ENCODE results near the gene FNDC3A.
"Not testable (repeated sequence)": the region's sequence is repeated elsewhere in the genome, so short reads cannot be mapped to it uniquely, and the experiment has no call there.

FNDC3A gene

GRCh38 chr13:48975101-48975855 lies 434 bp upstream of the FNDC3A start:
- peak; percentile 5 to 13 for DNase-seq (ENCODE audit: low read depth in 2 of 2, low spot score in 1 of 2)

- DNase-seq (ENCODE audit: low read depth in 2 of 2, low spot score in 1 of 2): no peak
These were observed 1.0 kb downstream of the FNDC3A start for GRCh38 chr13:48976576-48977285.

- no peak for DNase-seq (ENCODE audit: low read depth in 2 of 2, low spot score in 1 of 2)
These were observed 1.5 kb downstream of the FNDC3A start for GRCh38 chr13:48977286-48977625.

- no peak for DNase-seq (ENCODE audit: low read depth in 2 of 2, low spot score in 1 of 2)
These were observed 2.3 kb downstream of the FNDC3A start for GRCh38 chr13:48977973-48978372.

GRCh38 chr13:48978942-48979601 lies 3.4 kb downstream of the FNDC3A start:
- no peak for DNase-seq (ENCODE audit: low read depth in 2 of 2, low spot score in 1 of 2)

GRCh38 chr13:48979892-48980291 lies 4.2 kb downstream of the FNDC3A start:
- no peak for DNase-seq (ENCODE audit: low read depth in 2 of 2, low spot score in 1 of 2)

GRCh38 chr13:48983331-48983730 lies 7.6 kb downstream of the FNDC3A start:
- no peak for DNase-seq (ENCODE audit: low read depth in 2 of 2, low spot score in 1 of 2)

GRCh38 chr13:48985756-48986155 lies 10.0 kb downstream of the FNDC3A start:
- no peak for DNase-seq (ENCODE audit: low read depth in 2 of 2, low spot score in 1 of 2)

GRCh38 chr13:48990900-48991299 lies 15.2 kb downstream of the FNDC3A start:
- no peak for DNase-seq (ENCODE audit: low read depth in 2 of 2, low spot score in 1 of 2)

GRCh38 chr13:48993150-48993549 lies 17.4 kb downstream of the FNDC3A start:
- DNase-seq (ENCODE audit: low read depth in 2 of 2, low spot score in 1 of 2): no peak

- DNase-seq (ENCODE audit: low read depth in 2 of 2, low spot score in 1 of 2): no peak
These were observed 19.0 kb downstream of the FNDC3A start for GRCh38 chr13:48994706-48995105.

GRCh38 chr13:48998641-48999292 lies 23.1 kb downstream of the FNDC3A start:
- DNase-seq (ENCODE audit: low read depth in 2 of 2, low spot score in 1 of 2): no peak

- no peak for DNase-seq (ENCODE audit: low read depth in 2 of 2, low spot score in 1 of 2)
These were observed 24.5 kb downstream of the FNDC3A start for GRCh38 chr13:49000247-49000646.

- DNase-seq (ENCODE audit: low read depth in 2 of 2, low spot score in 1 of 2): not testable (repeated sequence)
These were observed 43.4 kb downstream of the FNDC3A start for GRCh38 chr13:49018986-49019635.

- DNase-seq (ENCODE audit: low read depth in 2 of 2, low spot score in 1 of 2): no peak
These were observed 44.6 kb downstream of the FNDC3A start for GRCh38 chr13:49020328-49020727.

- DNase-seq (ENCODE audit: low read depth in 2 of 2, low spot score in 1 of 2): no peak
These were observed 45.3 kb downstream of the FNDC3A start for GRCh38 chr13:49020940-49021553.

- DNase-seq (ENCODE audit: low read depth in 2 of 2, low spot score in 1 of 2): no peak
These were observed 46.2 kb downstream of the FNDC3A start for GRCh38 chr13:49021953-49022352.

- DNase-seq (ENCODE audit: low read depth in 2 of 2, low spot score in 1 of 2): no peak
These were observed 46.9 kb downstream of the FNDC3A start for GRCh38 chr13:49022472-49023144.

- DNase-seq (ENCODE audit: low read depth in 2 of 2, low spot score in 1 of 2): no peak
These were observed 47.7 kb downstream of the FNDC3A start for GRCh38 chr13:49023431-49023830.

- DNase-seq (ENCODE audit: low read depth in 2 of 2, low spot score in 1 of 2): no peak
These were observed 51.1 kb downstream of the FNDC3A start for GRCh38 chr13:49026851-49027250.

Data from stimulated activated CD8-positive, alpha-beta memory T cell treated with anti-CD3 and anti-CD28 coated beads, Interleukin-4, amount 100 ng/mL, for 4 hours (primary cell).